HL-60 (cell line): ENCODE data around the gene BTG1.

Experiments
- DNase-seq, 2 experiments: peaks; one replicate each; pipeline ENCODE4 v3.0.0-alpha.2; 2010 to 2020; ENCODE audit warnings: low read depth in 1 of 2, low spot score in 1 of 2
- H3K27ac ChIP-seq: fragments of 250-450 bp; sonication (Bioruptor Pico); replicated peaks from 2 replicates; pipeline ENCODE4 v1.5.1; 2020; ENCODE audit warnings: mild to moderate bottlenecking, moderate library complexity
- H3K27me3 ChIP-seq: fragments of 250-450 bp; sonication (Bioruptor Pico); 2 replicates; pipeline ENCODE4 v1.5.1; 2021; ENCODE audit warnings: mild to moderate bottlenecking, moderate library complexity; ENCODE audit not compliant: insufficient read depth, poor library complexity, severe bottlenecking
- H3K4me3 ChIP-seq: replicated peaks from 2 replicates; pipeline ENCODE4 v1.5.1; 2011; ENCODE audit warnings: mild to moderate bottlenecking, control low read depth, low read length; ENCODE audit not compliant: insufficient read depth
- CTCF ChIP-seq: IDR thresholded peaks from one replicate; pipeline ENCODE4 v1.5.1; 2011; ENCODE audit warnings: low read length, control low read depth, inconsistent platforms; ENCODE audit not compliant: insufficient read depth
- GABPA ChIP-seq: IDR thresholded peaks from 2 replicates; pipeline ENCODE4 v1.6.1; 2012; ENCODE audit warnings: low read depth
- POLR2AphosphoS5 ChIP-seq: IDR thresholded peaks from 2 replicates; pipeline ENCODE4 v1.6.1; 2012; ENCODE audit warnings: low read depth
- REST ChIP-seq: IDR thresholded peaks from 2 replicates; pipeline ENCODE4 v1.6.1; 2012; ENCODE audit warnings: low read depth; ENCODE audit not compliant: insufficient replicate concordance
- SPI1 ChIP-seq: IDR thresholded peaks from 2 replicates; pipeline ENCODE4 v1.6.1; 2012; ENCODE audit warnings: low read depth, mild to moderate bottlenecking, borderline replicate concordance

Gene BTG1

GRCh38 chr12:92144631-92145480, 790 bp downstream of the BTG1 start:
- DNase-seq: peak in 1 of 2 experiments; percentile 39
- H3K27me3 ChIP-seq: no peaks in the 10 kb centered on the region
- peak overlapping the region; percentile 90 for H3K27ac ChIP-seq
- TF ChIP-seq POLR2AphosphoS5 (peak; percentile 59; the same call in 1 of the 2 replicates), REST (no peak)
- peak overlapping the region; percentile 81 for H3K4me3 ChIP-seq

DNA sequence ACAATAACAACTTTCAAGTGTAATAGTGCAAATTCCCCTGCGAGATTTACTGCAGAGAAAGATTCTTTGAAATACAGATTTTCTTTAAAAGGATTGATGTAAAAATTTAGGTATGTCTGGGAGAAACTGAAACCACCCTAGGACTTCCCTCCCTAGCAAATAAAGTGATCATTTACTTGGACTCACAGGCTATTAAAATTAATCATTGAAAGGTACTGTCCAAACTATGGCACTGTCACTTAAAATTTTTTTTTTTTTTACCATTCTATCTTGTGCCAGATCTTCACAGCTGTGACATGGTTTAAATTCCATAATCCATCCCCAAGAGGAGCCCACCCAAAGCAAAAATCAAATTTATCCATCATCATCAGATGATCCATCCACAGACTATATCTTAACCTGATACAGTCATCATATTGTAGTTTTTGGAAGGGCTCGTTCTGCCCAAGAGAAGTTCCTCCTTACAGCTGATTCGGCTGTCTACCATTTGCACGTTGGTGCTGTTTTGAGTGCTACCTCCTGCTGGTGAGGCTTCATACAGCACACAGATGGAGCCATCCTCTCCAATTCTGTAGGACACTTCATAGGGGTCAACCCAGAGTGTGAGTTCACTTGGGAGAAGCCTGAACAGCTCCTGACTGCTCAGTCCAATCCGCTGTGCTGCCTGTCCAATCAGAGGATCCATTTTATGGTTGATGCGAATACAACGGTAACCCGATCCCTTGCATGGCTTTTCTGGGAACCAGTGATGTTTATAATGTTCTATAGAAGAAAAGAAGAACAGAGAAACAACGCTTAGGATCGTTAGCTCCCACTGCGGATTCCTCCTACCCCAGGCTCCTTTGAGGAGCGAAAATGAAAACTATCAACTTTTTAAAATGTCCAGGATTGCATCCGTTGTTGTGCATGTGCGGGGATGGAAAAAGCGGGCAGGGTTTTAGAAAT, 1.7 kb downstream of the BTG1 start:
- TF ChIP-seq GABPA (no peak), POLR2AphosphoS5 (peak; percentile 60; the same call in 1 of the 2 replicates), SPI1 (peak; percentile 9; the same call in 1 of the 2 replicates), CTCF (peak; percentile 84), REST (no peak)
- no peaks in the 10 kb centered on the region for H3K27me3 ChIP-seq
- H3K27ac ChIP-seq: peak overlapping the region; percentile 90
- peak; percentile 74 to 90 for DNase-seq
- H3K4me3 ChIP-seq: peak overlapping the region; percentile 81

- TF ChIP-seq CTCF: no peak
- no peak for TF ChIP-seq SPI1
- no peak for TF ChIP-seq REST
- no peak for TF ChIP-seq POLR2AphosphoS5
- no peak for TF ChIP-seq GABPA
- Histone ChIP-seq H3K27me3 (no peaks in the 10 kb centered on the region), H3K27ac (peak overlapping the region; percentile 90), H3K4me3 (peak overlapping the region; percentile 81)
- no peak for DNase-seq
Measured at GRCh38 chr12:92143258-92143657, 2.4 kb downstream of the BTG1 start.
